ENCODE data around the gene SMYD1.

DNA sequence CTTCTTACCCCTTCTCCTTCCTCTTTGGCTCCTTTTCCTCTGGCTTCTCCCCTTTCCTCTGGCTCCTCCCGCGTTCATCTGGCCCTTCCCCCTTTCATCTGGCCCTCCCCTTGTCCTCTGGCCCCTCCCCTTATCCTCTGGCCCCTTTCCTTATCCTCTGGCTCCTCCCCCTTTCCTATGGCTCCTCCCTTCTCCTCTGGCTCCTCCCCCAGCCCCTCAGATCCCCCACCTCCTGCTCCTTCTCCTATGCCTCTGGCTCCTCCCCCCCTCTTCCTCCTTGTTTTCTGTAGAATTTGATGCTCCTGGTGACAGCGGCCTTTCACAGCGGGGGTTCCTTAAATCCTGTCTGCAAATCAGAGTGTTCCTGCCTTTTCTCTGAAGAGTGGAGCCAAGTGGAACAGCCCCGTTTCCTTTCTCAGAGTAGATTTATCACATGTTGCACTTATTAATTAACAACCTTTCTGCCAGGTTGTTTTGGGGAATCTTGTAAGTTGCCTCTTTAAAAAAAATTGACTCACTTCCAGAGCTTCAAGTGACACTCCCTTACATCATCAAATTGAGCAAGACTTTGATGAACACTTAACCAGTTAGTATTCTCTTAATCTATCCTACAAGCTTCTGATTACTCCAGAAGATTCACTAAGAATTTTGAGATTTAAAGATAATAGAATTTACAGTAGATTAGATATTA is 32.3 kb downstream of the SMYD1 start:
- TF ChIP-seq CTCF (IDR thresholded peaks at IDR 0.05; ENCODE audit: extremely low read depth in 1 of 2, insufficient read depth in 1 of 2, low read depth in 1 of 2, low read length in 2 of 2) (no peak), POLR2AphosphoS5 (IDR thresholded peaks at IDR 0.05; ENCODE audit: insufficient read depth, low read depth, low read length) (no peak)
